ENCODE data around the gene TBC1D25.

Gene TBC1D25

DNA sequence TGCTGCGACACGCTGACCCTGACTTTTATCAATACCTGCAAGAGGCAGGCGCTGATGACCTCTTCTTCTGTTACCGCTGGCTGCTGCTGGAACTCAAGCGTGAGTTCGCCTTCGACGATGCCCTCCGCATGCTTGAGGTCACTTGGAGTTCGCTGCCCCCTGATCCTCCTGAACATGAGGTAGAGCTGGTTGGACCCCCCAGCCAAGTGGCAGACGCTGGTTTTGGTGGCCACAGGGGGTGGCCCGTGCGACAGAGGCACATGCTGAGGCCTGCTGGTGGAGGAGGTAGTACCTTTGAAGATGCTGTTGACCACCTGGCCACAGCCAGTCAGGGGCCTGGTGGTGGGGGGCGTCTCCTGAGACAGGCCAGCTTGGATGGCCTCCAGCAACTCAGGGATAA, 20.5 kb downstream of the TBC1D25 start:
- DNase-seq (ENCODE audit: low read depth, low spot score), result no peak

DNA sequence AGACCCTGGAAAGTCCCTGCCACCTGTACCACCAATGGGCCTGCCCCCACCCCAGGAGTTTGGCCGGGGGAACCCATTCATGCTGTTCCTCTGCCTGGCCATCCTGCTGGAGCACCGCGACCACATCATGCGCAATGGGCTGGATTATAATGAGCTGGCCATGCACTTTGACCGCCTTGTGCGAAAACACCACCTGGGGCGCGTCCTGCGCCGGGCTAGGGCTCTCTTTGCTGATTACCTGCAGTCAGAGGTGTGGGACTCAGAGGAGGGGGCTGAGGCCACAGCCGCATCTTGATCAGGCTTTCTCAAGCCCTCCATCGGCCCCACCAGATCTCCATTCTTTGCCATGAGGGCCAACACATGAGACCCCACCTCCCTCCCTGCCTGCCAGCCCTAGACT, 21.2 kb downstream of the TBC1D25 start:
- DNase-seq (ENCODE audit: low read depth, low spot score), result no peak

- DNase-seq (ENCODE audit: low read depth, low spot score), result no peak
These were observed 30.4 kb downstream of the TBC1D25 start for GRCh38 chrX:48569958-48570357.

DNA sequence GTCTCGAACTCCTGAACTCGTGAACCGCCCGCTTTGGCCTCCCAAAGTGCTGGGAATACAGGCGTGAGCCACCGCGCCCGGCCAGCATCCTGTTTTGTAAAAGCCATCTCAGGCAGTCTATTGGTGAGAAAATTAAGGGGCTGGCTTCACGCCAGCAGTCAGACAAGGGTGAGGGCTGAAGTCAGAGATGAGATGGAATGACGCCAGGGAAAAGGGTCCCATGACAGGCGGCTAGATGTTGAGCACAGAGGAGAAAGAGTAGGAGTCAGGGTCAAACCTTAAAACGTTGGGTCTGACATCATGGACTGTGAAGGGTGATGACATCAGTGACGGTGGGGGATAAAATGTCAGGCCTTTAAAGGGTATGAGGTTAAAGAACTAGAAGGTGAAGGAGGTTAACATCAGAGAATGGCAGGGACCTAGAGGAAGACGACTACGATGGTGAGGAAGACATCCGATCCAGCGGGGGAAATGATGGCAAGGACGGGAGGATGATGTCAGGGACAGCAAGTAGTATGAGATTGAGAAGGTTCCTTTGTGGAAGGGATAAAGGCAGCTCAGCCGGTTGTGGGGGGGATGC, 34.3 kb downstream of the TBC1D25 start:
- no peak for DNase-seq (ENCODE audit: low read depth, low spot score)

GRCh38 chrX:48574270-48575266, 35.1 kb downstream of the TBC1D25 start, which contains the start of gene RBM3:
Gene RBM3, plus strand, starts transcription at chrX:48574484. Its CDS starts 697 bp downstream, at chrX:48575181.
- DNase-seq (ENCODE audit: low read depth, low spot score), result no peak

- no peak for DNase-seq (ENCODE audit: low read depth, low spot score)
These were observed 36.1 kb downstream of the TBC1D25 start for GRCh38 chrX:48575642-48576041.

DNA sequence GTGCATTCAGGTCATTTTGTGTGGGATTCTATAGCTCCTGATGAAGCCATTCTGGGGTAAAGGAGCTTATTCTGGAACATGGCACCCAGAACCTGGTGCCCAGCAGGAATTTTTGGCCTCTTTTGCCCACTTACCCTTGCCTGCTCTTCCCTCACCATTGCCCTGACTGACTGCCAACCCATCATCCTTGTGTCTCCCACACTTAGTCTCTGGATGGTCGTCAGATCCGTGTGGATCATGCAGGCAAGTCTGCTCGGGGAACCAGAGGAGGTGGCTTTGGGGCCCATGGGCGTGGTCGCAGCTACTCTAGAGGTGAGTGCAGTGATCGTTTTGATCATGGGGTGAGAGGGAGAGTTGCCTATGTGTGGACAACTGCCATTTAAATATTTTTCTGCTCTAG, 36.6 kb downstream of the TBC1D25 start:
- no peak for DNase-seq (ENCODE audit: low read depth, low spot score)

- no peak for DNase-seq (ENCODE audit: low read depth, low spot score)
These were observed 39.2 kb downstream of the TBC1D25 start for GRCh38 chrX:48578661-48579128.

DNA sequence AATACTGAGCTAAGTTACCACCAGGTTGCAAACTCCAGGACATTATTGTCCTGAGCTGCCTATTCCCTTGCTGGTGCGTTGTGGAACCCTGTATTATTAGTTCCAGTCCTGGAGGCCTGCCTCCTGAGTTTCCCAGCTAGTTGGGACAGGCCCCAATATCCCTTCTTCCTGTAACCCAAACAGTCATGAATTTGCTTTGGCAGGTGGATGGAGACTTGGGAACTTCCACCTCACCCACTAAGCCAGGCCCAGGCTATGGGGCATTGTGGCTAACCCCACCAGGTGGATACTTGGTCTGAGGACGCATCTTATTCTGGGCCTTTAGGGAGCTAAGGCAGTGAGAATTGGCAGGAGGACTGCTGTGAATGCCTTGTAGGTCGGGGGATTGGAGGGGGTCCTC, 39.7 kb downstream of the TBC1D25 start:
- DNase-seq (ENCODE audit: low read depth, low spot score), result no peak

GRCh38 chrX:48580662-48581061, 41.1 kb downstream of the TBC1D25 start:
- no peak for DNase-seq (ENCODE audit: low read depth, low spot score)

GRCh38 chrX:48584698-48585097, 45.2 kb downstream of the TBC1D25 start:
- DNase-seq (ENCODE audit: low read depth, low spot score), result no peak

DNA sequence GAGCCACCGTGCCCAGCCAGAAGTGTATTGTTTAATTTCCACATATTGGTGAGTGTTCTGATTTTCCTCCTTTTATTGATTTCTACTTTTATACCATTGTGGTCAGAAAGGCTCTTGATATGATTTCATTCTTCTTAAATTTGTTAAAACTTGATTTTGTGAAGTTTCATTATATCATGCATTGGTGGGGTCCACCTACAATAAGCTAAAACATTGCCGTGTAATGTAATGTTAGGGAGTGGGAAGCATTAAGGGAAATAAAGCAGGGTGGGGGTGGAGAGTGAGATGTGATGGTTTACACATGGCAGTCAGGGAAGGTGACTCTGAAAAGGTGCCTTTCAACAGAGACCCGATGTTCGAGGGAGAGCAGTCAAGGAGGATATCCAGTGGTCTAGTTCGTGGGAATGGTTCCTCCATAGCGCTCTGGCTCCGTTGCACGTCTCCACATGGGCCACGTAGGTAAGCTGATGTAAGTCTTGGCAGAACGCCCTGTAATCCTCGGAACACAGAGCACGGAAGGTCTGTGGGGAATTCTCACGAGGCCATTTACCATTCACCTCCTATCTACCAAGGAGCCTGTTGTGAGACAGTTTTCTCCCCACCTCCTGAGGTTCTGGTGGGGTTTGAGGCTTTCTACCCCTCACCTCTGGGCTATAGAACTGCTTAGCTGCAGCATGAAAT, 50.1 kb downstream of the TBC1D25 start:
- DNase-seq (ENCODE audit: low read depth, low spot score), result no peak

GRCh38 chrX:48590203-48591103, 50.9 kb downstream of the TBC1D25 start:
- DNase-seq (ENCODE audit: low read depth, low spot score), result no peak

GRCh38 chrX:48591255-48591791, 51.8 kb downstream of the TBC1D25 start:
- no peak for DNase-seq (ENCODE audit: low read depth, low spot score)

- no peak for DNase-seq (ENCODE audit: low read depth, low spot score)
These were observed 53.5 kb downstream of the TBC1D25 start for GRCh38 chrX:48592971-48593370.

DNA sequence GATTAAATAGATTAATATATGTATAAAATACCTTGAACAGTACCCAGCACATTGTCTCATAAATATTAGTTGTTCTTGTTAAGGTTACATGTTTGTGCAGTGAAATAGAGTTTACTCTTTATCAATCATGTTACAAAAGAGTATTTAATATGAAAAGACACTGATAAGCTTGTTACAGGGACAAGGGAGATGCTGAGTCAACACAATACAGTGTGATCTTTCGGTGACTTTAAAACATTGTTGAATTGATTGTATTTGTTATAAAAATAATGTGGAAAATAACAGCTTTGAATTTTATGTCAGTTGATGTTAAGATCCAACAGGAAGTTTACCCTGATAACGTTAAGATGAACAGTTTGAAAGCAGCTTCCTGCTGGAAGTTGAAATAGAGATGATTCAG, 56.4 kb downstream of the TBC1D25 start:
- DNase-seq (ENCODE audit: low read depth, low spot score), result no peak

- peak; percentile 70 for DNase-seq (ENCODE audit: low read depth, low spot score)
These were observed 58.1 kb downstream of the TBC1D25 start, which contains the start of gene WDR13 for GRCh38 chrX:48597353-48598264. Gene WDR13, plus strand, starts transcription at chrX:48597492. Its CDS starts 505 bp downstream, at chrX:48597997.

GRCh38 chrX:48598614-48599013, 59.1 kb downstream of the TBC1D25 start:
- no peak for DNase-seq (ENCODE audit: low read depth, low spot score)

DNA sequence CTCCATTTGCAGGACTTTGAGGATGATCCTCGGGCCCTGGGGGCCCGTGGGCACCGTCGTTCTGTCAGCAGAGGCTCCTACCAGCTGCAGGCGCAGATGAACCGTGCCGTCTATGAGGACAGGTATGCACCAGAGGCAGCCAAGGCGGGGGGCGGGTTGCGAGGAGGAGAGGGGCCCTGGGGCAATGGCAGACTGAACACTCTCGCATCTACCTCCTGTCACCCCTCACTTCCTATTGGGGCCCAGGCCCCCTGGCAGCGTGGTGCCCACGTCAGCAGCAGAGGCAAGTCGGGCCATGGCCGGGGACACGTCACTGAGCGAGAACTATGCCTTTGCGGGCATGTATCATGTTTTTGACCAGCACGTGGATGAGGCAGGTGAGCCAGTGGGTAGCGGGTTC, 59.8 kb downstream of the TBC1D25 start:
- DNase-seq (ENCODE audit: low read depth, low spot score), result no peak

DNA sequence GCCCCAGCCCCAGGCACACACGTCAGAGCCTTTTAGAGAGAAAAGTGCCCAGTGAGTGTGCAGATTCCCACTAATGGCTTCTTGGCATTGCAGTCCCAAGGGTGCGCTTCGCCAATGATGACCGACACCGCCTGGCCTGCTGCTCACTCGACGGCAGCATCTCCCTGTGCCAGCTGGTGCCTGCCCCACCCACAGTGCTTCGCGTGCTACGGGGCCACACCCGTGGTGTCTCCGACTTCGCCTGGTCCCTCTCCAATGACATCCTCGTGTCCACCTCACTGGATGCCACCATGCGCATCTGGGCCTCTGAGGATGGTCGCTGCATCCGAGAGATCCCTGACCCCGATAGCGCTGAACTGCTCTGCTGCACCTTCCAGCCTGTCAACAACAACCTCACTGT, 60.7 kb downstream of the TBC1D25 start:
- no peak for DNase-seq (ENCODE audit: low read depth, low spot score)

Measured in iPS DF 19.7 (cell line).